OCI-LY3 (cell line): ENCODE results near the gene PPP2R2B.

ENCODE experiments used
- H2AFZ ChIP-seq: fragments of 200-600, 300-600 bp; shearing (Covaris generic); 2 replicates; pipeline ENCODE4 v1.6.0; 2014; ENCODE audit warnings: antibody characterized with exemption, low read depth, low read length
- H3K27ac ChIP-seq: fragments of 200-600, 300-600 bp; sonication (generic); 2 replicates; pipeline ENCODE4 v1.5.1; 2014; ENCODE audit warnings: mild to moderate bottlenecking, low read length, moderate library complexity, mixed read lengths
- H3K27me3 ChIP-seq: fragments of 200-600, 300-600 bp; sonication (generic); 2 replicates; pipeline ENCODE4 v1.6.1; 2014; ENCODE audit warnings: low read depth, low read length, mixed read lengths
- H3K36me3 ChIP-seq: fragments of 200-600, 300-600 bp; sonication (generic); replicated peaks from 2 replicates; pipeline ENCODE3; 2014; ENCODE audit warnings: low read depth, low read length, mixed read lengths
- H3K4me1 ChIP-seq: fragments of 300-600, 200-600 bp; sonication (generic); 2 replicates; pipeline ENCODE4 v1.6.1; 2014; ENCODE audit warnings: low read length, mixed read lengths
- H3K4me2 ChIP-seq: fragments of 200-600, 300-600 bp; sonication (generic); 2 replicates; pipeline ENCODE4 v1.6.1; 2014; ENCODE audit warnings: low read length, mixed read lengths
- H3K4me3 ChIP-seq: fragments of 300-600, 200-600 bp; sonication (generic); 2 replicates; pipeline ENCODE4 v1.5.1; 2014; ENCODE audit warnings: antibody characterized with exemption, mild to moderate bottlenecking, low read length, moderate library complexity
- H3K79me2 ChIP-seq: fragments of 300-600, 200-600 bp; shearing (Covaris generic); 2 replicates; pipeline ENCODE4 v1.6.1; 2014; ENCODE audit warnings: mild to moderate bottlenecking, low read length, mixed read lengths
- H3K9ac ChIP-seq: fragments of 300-600, 200-600 bp; shearing (Covaris generic); 2 replicates; pipeline ENCODE4 v1.6.0; 2014; ENCODE audit warnings: mild to moderate bottlenecking, low read length, moderate library complexity
- H3K9me3 ChIP-seq: fragments of 200-600, 300-600 bp; shearing (Covaris generic); 2 replicates; pipeline ENCODE4 v1.6.1; 2014; ENCODE audit warnings: low read length, mixed read lengths; ENCODE audit not compliant: insufficient read depth
- H4K20me1 ChIP-seq: fragments of 200-600, 300-600 bp; sonication (generic); 2 replicates; pipeline ENCODE4 v1.6.1; 2016; ENCODE audit warnings: low read length, mixed read lengths; ENCODE audit not compliant: insufficient read depth
- EZH2phosphoT487 ChIP-seq: fragments of 200-600 bp; shearing (Covaris generic); IDR thresholded peaks from 2 replicates; pipeline ENCODE4 v1.6.1; 2018; ENCODE audit warnings: antibody characterized with exemption, mixed run types, low read depth
- TF ChIP-seq, protein P1 (sequence below): fragments of 200-600, 300-600 bp; sonication (generic); IDR thresholded peaks from 2 replicates; pipeline ENCODE4 v1.5.1; 2014; ENCODE audit warnings: antibody characterized with exemption, low read length, low read depth

Gene PPP2R2B

DNA sequence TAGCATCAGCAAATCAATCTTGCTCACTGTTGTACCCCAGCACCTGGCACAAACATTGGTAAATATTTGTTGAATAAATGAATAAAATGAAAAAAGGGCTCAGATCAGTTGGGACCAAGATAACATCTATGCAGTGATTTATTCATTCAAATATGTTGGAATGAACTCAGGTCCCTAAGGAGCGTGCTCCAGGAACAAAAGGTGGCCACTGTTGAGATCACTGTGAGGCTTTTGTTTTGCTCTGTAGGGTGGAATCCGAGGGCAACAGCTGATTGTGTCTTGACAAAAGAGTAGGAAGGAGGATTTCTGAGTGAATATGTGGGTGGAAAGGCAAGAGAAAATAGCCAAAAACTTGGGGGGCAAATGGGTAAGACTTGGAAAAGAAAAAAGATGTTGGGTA lies 89.7 kb downstream of the PPP2R2B start:
- Histone ChIP-seq H4K20me1 (no peaks in the 10 kb centered on the region), H3K9ac (no peak overlapping the region), H3K4me1 (peaks cover under 1% of the 10 kb centered on the region), H2AFZ (no peak overlapping the region), H3K4me2 (no peak overlapping the region), H3K36me3 (no peaks in the 10 kb centered on the region), H3K9me3 (no peaks in the 10 kb centered on the region), H3K4me3 (no peak overlapping the region), H3K79me2 (no peaks in the 10 kb centered on the region), H3K27ac (no peak overlapping the region), H3K27me3 (no peaks in the 10 kb centered on the region)
- TF ChIP-seq, protein P1, sequence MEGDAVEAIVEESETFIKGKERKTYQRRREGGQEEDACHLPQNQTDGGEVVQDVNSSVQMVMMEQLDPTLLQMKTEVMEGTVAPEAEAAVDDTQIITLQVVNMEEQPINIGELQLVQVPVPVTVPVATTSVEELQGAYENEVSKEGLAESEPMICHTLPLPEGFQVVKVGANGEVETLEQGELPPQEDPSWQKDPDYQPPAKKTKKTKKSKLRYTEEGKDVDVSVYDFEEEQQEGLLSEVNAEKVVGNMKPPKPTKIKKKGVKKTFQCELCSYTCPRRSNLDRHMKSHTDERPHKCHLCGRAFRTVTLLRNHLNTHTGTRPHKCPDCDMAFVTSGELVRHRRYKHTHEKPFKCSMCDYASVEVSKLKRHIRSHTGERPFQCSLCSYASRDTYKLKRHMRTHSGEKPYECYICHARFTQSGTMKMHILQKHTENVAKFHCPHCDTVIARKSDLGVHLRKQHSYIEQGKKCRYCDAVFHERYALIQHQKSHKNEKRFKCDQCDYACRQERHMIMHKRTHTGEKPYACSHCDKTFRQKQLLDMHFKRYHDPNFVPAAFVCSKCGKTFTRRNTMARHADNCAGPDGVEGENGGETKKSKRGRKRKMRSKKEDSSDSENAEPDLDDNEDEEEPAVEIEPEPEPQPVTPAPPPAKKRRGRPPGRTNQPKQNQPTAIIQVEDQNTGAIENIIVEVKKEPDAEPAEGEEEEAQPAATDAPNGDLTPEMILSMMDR: no peak
- no peak for TF ChIP-seq EZH2phosphoT487

DNA sequence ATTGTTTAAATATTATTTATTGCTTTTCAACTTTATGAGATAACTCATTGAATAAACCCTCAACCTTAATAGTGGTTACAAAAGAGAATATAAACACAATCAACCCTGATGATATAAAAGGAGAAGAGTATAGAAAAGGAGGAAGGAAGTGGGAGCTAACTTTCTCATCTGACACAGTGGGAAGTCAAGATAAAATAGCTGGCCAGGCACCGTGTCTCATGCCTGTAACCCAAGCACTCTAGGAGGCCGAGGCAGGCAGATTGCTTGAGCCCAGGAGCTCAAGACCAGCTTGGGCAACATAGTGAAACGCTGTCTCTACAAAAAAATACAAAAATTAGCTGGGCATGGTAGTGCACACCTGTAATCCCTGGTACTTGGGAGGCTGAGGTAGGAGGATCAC lies 93.5 kb downstream of the PPP2R2B start:
- Histone ChIP-seq H3K36me3 (no peaks in the 10 kb centered on the region), H2AFZ (no peak overlapping the region), H3K27me3 (no peaks in the 10 kb centered on the region), H3K4me2 (no peak overlapping the region), H4K20me1 (no peaks in the 10 kb centered on the region), H3K9ac (no peak overlapping the region), H3K4me1 (no peaks in the 10 kb centered on the region), H3K4me3 (no peak overlapping the region), H3K9me3 (no peaks in the 10 kb centered on the region), H3K79me2 (no peaks in the 10 kb centered on the region), H3K27ac (no peak overlapping the region)
- TF ChIP-seq, protein P1: no peak
- TF ChIP-seq EZH2phosphoT487: no peak

DNA sequence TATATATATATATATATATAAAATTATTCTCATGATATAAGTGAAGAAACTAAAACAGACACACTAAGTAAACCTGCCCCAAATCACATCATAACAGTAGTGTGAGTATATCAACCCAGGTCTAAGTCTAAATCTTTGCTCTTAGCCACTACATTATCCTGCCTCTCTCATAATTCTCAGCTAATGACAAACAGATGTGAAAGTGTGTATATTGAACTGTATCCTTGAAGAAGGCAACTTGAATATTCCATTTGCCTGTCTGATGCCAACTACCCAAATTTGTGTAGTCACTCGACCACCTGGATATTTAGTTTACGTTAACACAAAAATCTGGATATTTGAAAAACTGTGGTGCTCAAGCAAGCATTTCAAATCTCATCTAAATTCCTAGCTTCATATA lies 97.4 kb downstream of the PPP2R2B start:
- no peak overlapping the region for H3K27ac ChIP-seq
- H3K79me2 ChIP-seq: no peaks in the 10 kb centered on the region
- H3K9ac ChIP-seq: no peak overlapping the region
- H3K4me1 ChIP-seq: no peaks in the 10 kb centered on the region
- no peak overlapping the region for H3K4me2 ChIP-seq
- H3K9me3 ChIP-seq: no peaks in the 10 kb centered on the region
- TF ChIP-seq, protein P1: no peak
- no peak for TF ChIP-seq EZH2phosphoT487
- H3K36me3 ChIP-seq: no peaks in the 10 kb centered on the region
- no peaks in the 10 kb centered on the region for H3K27me3 ChIP-seq
- H4K20me1 ChIP-seq: no peaks in the 10 kb centered on the region
- H2AFZ ChIP-seq: no peak overlapping the region
- no peak overlapping the region for H3K4me3 ChIP-seq

DNA sequence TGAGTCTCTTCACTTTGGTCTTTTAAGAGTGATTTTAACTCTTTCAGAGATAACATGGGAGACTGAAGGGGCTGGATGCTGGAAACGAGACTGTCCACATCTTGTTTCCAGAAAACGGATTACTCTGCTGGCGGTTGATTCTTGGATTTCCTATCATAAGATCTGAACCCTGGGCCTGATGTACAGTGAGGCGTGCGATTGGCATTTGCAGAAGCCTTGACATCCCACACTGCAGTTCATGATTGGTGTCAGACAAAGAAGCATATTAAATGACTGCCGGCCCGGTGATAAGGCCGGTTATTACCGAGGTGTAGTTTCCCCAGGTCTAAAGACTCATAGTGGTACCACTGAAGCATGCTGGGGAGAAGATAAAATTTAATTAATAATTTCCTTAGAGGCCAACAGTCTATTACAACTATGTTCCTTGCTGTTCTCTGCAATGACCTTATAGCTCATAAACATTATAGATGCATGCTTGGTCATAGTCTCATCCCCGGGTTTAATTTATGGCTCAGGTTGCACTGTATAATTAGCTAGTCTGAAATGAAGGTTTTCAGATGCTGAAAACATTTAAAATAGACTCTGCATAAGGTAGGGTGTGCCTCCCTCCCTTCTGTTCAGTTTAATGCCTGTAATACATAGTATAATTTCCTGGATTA lies 99.2 kb downstream of the PPP2R2B start:
- H2AFZ ChIP-seq: no peak overlapping the region
- H3K36me3 ChIP-seq: no peaks in the 10 kb centered on the region
- H3K27ac ChIP-seq: no peak overlapping the region
- no peaks in the 10 kb centered on the region for H3K4me1 ChIP-seq
- H3K27me3 ChIP-seq: no peaks in the 10 kb centered on the region
- H3K9me3 ChIP-seq: no peaks in the 10 kb centered on the region
- H3K9ac ChIP-seq: no peak overlapping the region
- no peak overlapping the region for H3K4me2 ChIP-seq
- H3K4me3 ChIP-seq: no peak overlapping the region
- H3K79me2 ChIP-seq: no peaks in the 10 kb centered on the region
- TF ChIP-seq, protein P1: no peak
- H4K20me1 ChIP-seq: no peaks in the 10 kb centered on the region
